H1 (cell line): ENCODE measurements around the gene NNMT. TPM values are rescaled to one million over a fixed set of nuclear protein-coding genes. Genes with fewer than 3 reads are reported as not detected.

Experiments
- BACH1 ChIP-seq: IDR thresholded peaks from 2 replicates; pipeline ENCODE4 v1.6.1; 2012; ENCODE audit warnings: low read length, improper control_type of control experiment
- BCL11A ChIP-seq, 2 experiments: IDR thresholded peaks; one replicate each; pipeline ENCODE4 v1.6.1; 2011; ENCODE audit warnings: low read depth in 2 of 2, low read length in 2 of 2, mild to moderate bottlenecking in 2 of 2
- CHD2 ChIP-seq: IDR thresholded peaks from 2 replicates; pipeline ENCODE4 v1.6.1; 2012; ENCODE audit warnings: low read length, improper control_type of control experiment
- EP300 ChIP-seq, 2 experiments: IDR thresholded peaks; 1 replicate in 1 of 2; 2 replicates in 1 of 2; pipeline ENCODE4 v1.6.1; 2011 to 2012; ENCODE audit warnings: low read depth in 2 of 2, low read length in 2 of 2, mild to moderate bottlenecking in 2 of 2, borderline replicate concordance in 1 of 2, inconsistent platforms in 1 of 2, moderate library complexity in 1 of 2
- HDAC6 ChIP-seq: IDR thresholded peaks from one replicate; pipeline ENCODE4 v1.7.1; 2012; ENCODE audit warnings: low read depth, mild to moderate bottlenecking, inconsistent platforms, low read length, moderate library complexity
- JUN ChIP-seq: IDR thresholded peaks from 2 replicates; pipeline ENCODE4 v1.6.1; 2011; ENCODE audit warnings: low read depth, mild to moderate bottlenecking, improper control_type of control experiment, low read length
- NRF1 ChIP-seq: IDR thresholded peaks from 2 replicates; pipeline ENCODE4 v1.6.1; 2011; ENCODE audit warnings: mild to moderate bottlenecking, low read depth, low read length, improper control_type of control experiment
- POU5F1 ChIP-seq: IDR thresholded peaks from 2 replicates; pipeline ENCODE4 v1.6.1; 2011; ENCODE audit warnings: low read depth, mild to moderate bottlenecking, low read length, moderate library complexity
- RBBP5 ChIP-seq: IDR thresholded peaks from 2 replicates; pipeline ENCODE4 v1.7.1; 2012; ENCODE audit warnings: low read depth, mild to moderate bottlenecking, inconsistent platforms, low read length, moderate library complexity, borderline replicate concordance
- RNF2 ChIP-seq: fragments of 200-900, 300-1000 bp; sonication (generic); IDR thresholded peaks from 2 replicates; pipeline ENCODE4 v1.7.1; 2016; ENCODE audit warnings: borderline replicate concordance, low read depth, mild to moderate bottlenecking, antibody characterized with exemption, low read length; ENCODE audit not compliant: poor library complexity, severe bottlenecking; ENCODE audit errors: missing control alignments
- SIX5 ChIP-seq: IDR thresholded peaks from 2 replicates; pipeline ENCODE4 v1.6.1; 2011; ENCODE audit warnings: mild to moderate bottlenecking, low read depth, low read length
- TCF12 ChIP-seq: IDR thresholded peaks from 2 replicates; pipeline ENCODE4 v1.6.1; 2011; ENCODE audit warnings: low read depth, mild to moderate bottlenecking, low read length
- ZNF274 ChIP-seq: IDR thresholded peaks from 2 replicates; pipeline ENCODE4 v1.7.0; 2012; ENCODE audit warnings: low read length, borderline replicate concordance; ENCODE audit errors: extremely low read depth
- polyA plus RNA-seq, 7 experiments: library from polyadenylated mRNA; depleted of rRNA in 3 of 7; stranded (reverse) in 5 of 7; unstranded in 2 of 7; fragments of >200 nt in 5 of 7; fragments of 200-250 nt in 2 of 7; gene quantifications; 1 replicate in 5 of 7; 2 replicates in 1 of 7; 4 replicates in 1 of 7; pipeline versions ENCODE4 v1.2.1 to v1.2.3, GENCODE V29; 2011 to 2013; ENCODE audit warnings: missing spikeins in 2 of 7, mixed read lengths in 2 of 7
- total RNA-seq: library from RNA; stranded (reverse); fragmentation: NEBNext Ultra II Directional; extraction: Animal tissue kit (Norgen Biotek cat#: 25700); gene quantifications from 2 replicates; pipeline ENCODE4 v1.2.1, GENCODE V29; 2021
- TF ChIP-seq, protein P1 (sequence below): IDR thresholded peaks from 2 replicates; pipeline ENCODE4 v1.6.1; 2011; ENCODE audit warnings: low read length, improper control_type of control experiment

NNMT gene
- total and polyA plus RNA-seq, 2 of the 8 experiments (the other 6 are each of a cell fraction or from before 2014, with no cell fraction given) = not detected

DNA sequence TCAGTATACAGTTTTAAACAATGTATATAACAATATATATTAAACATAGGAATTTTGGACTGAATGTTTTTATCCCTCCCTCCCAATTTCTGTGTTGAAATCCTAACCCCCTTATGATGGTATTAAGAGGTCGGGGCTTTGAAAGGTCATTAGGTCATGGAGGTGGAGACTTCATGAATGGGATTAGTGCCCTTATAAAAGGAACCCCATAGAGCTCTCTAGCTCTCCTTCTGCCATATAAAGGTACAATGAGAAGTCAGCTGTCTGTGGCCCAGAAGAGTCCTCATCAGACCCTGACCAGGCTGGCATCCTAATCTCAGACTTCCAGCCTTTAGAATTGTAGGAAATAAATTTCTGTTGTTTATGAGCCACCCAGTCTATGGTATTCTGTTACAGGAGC is 6.5 kb downstream of the NNMT start (continued):
- TF ChIP-seq BACH1 (no peak), SIX5 (no peak), EP300 (IDR thresholded peaks at IDR 0.05; ENCODE audit: borderline replicate concordance in 1 of 2, low read depth in 2 of 2, low read length in 2 of 2) (no peak), RNF2 (no peak), RBBP5 (no peak), NRF1 (no peak), TCF12 (no peak), BCL11A (IDR thresholded peaks at IDR 0.05; ENCODE audit: low read depth in 2 of 2, low read length in 2 of 2) (no peak), POU5F1 (no peak), CHD2 (no peak), HDAC6 (no peak), JUN (no peak), ZNF274 (no peak)
- TF ChIP-seq, protein P1, sequence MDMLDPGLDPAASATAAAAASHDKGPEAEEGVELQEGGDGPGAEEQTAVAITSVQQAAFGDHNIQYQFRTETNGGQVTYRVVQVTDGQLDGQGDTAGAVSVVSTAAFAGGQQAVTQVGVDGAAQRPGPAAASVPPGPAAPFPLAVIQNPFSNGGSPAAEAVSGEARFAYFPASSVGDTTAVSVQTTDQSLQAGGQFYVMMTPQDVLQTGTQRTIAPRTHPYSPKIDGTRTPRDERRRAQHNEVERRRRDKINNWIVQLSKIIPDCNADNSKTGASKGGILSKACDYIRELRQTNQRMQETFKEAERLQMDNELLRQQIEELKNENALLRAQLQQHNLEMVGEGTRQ = no peak
